HG03064 (cell line): Measurements from ENCODE around the gene SGTA.

Source experiments
- ATAC-seq: cut with Tn5 transposase; IDR thresholded peaks from one replicate; pipeline ENCODE4 v1.9.1; 2021; ENCODE audit warnings: low read depth; ENCODE audit not compliant: unreplicated experiment

The SGTA gene

DNA sequence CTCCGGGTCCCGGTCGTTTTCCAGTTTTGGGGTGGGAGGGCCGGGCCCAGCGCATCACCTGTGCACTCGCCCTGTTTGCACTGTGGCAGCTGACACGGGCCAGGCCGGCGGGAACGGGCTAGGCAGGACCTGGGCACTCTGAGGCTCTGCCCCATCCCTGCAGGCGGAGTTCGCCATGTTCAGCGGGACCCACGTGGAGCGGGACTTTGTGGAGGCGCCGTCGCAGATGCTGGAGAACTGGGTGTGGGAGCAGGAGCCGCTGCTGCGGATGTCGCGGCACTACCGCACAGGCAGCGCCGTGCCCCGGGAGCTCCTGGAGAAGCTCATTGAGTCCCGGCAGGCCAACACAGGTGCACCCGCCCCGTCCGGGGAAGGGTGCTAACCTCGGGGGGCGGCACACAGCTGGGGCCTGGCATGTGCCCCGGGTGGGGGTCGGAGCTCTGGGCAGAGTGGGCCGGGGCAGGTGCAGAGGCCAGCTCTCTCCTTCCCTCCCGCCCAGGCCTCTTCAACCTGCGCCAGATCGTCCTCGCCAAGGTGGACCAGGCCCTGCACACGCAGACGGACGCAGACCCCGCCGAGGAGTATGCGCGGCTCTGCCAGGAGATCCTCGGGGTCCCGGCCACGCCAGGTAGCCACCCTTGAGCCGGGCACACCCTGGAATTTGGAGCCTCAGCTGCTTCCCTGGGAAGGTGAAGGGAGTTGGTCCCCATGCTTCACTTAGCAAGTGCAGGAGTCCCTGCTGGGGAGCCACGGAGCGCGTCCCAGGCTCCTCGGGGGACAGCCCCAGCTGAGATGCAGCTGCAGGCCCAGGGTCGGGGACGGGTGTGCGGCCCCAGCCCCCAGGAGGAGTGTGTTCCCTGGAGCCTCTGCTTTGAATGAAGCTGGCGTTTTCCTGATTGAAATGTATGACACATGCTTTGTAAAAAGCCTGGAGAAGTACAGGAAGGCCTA lies 27.3 kb upstream of the SGTA start:
- no peak for ATAC-seq

- no peak for ATAC-seq
These were observed 26.5 kb upstream of the SGTA start for GRCh38 chr19:2809387-2810140.

- no peak for ATAC-seq
These were observed 25.3 kb upstream of the SGTA start for GRCh38 chr19:2808129-2808941.

DNA sequence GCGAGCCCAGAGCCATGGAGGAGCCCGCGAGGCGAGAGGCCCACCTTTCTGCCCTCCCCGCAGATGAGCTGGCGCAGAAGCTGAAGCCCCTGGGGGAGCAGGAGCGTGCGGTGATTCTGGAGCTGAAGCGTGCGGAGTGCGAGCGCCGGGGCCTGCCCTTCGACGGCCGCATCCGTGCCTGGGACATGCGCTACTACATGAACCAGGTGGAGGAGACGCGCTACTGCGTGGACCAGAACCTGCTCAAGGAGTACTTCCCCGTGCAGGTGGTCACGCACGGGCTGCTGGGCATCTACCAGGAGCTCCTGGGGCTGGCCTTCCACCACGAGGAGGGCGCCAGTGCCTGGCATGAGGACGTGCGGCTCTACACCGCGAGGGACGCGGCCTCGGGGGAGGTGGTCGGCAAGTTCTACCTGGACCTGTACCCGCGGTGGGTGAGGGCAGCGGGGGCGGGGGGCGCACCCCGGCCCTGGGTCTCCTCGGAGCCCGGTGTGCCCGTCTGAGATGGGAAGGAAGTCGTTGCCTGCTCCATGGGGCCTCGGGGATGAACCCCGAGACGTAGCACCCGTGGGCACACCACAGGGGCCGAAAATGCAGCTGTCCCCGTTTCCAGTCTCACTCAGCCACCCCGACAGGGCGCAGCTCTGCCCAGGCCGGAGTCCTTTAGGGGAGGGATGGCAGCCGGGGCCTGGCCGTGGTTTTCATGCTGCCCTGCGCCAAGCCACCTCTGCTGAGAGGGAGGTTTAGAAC lies 24.5 kb upstream of the SGTA start:
- no peak for ATAC-seq

- ATAC-seq, result no peak
These were observed 23.8 kb upstream of the SGTA start for GRCh38 chr19:2806736-2807378.

DNA sequence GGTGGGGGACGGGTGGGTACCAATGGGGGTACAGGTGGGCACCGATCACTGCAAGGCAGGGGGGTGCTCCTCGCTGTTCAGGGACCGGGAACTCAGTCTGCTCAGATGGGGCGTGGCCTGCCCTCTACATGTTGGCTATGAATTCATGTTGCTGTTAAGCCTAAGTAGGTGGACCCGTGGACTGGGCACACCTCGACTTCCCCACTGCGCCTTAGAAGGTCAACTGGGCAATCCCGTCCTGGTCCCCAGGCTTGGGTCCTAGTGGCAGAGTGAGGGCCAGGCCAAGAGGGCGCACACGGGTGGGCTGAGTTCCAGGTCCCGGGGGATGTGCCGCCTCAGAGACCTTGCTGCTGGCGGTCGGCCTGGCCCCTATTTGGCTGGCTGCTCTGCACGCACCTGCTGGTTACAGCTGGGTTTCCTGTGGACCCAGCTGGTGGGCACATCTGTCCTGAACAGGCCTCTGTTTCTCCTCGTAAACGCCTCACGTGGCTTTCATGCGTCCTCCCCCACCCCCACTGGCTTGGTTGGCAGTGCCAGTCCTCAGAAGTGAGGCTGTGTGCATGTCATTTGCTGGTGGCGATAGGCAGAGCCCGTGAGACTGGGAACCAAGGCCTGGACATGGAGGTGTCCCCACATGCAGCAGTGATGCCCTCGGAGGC lies 23.0 kb upstream of the SGTA start:
- ATAC-seq, result no peak

DNA sequence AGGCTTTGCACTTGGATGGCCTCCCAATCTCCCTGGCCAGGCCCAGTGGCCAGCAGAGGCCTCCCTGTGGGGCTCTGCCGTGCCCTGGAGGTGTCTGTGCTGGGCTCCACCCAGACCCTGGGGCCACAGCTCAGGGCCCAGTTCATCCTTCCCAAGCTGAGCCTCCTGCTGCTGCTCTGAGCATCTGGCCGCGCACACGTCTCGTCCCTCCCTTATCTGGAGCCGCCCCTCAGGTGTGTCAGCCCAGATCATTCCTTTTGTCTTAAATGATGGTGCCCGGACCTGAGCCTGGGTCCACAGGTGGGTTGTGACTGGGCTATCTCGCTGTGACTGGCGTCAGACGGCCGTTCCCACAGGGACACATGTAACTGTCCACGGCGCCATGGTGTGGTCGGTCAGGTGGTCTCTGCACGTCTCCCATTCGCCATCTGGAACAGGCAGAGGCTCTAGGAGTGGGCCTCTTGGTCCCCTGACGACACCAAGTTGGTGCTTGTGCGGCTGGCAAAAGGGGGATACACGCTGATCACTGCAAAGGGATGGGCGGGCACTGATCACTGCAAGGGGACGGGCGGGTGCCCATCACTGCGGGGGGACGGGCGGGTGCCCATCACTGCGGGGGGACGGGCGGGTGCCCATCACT lies 22.3 kb upstream of the SGTA start:
- no peak for ATAC-seq

- ATAC-seq, result no peak
These were observed 21.3 kb upstream of the SGTA start for GRCh38 chr19:2804156-2805004.

DNA sequence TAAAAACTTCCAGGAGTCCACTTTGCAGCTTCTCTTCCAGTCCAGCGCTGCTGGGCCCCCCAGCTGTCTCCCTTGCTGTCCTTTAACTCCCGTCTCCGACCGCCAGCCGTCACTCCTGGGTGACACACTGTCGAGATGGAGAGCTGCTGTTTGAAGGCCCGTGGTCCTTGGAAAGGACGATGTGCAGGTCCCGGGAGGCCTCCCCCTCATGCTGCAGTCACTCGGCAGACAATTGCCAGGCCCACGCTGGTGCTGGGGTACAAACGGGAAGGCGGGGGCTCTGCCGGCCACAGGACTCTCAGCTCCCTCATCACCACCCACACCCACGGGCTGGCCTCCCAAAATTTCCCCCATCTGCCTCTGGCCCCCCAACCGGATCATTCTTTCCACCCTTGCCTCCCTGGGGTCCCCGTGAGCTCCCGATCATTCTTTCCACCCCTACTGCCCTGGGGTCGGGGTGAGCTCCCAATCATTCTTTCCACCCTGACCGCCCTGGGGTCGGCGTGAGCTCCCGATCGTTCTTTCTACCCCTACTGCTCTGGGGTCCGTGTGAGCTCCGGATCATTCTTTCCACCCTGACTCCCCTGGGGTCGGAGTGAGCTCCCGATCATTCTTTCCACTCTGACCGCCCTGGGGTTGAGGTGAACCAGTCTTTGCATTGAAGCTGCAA lies 20.5 kb upstream of the SGTA start:
- no peak for ATAC-seq

DNA sequence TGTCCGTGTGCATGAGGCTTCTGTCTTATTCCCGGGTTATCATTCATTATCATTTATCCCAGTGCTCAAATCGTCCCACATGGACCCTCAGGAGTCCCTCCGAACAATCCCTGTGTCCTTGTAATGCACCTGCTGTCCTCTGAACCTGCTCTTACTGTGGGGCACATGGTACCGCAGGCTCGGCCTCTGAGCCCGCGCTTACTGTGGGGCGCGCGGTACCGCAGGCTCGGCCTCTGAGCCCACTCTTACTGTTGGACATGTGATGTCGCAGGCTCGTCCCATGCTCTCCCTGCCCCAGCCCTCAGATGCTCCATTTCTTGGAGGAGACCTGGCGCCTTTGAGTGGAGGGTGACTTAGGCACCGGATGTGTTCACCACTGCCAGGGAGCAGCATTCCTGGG lies 19.8 kb upstream of the SGTA start:
- no peak for ATAC-seq

DNA sequence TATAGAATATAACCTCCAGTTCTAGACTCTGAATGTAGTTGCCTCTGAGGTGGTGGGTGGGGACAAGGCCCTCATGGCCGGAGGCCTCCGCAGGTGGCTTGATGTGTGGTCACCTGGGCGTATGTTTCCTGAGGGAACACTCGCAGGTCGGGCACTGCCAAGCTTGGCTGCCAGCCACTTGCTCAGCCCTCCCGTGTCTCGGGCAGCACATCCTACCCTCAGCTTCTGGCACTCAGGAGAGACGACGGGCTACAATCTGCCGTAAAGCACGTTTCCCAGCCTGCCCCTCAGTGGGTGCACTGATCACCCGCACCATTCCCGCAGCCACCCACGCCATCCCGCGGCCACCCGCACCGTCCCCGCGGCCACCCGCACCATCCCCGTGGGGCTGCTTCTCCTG lies 17.4 kb upstream of the SGTA start:
- ATAC-seq, result no peak

DNA sequence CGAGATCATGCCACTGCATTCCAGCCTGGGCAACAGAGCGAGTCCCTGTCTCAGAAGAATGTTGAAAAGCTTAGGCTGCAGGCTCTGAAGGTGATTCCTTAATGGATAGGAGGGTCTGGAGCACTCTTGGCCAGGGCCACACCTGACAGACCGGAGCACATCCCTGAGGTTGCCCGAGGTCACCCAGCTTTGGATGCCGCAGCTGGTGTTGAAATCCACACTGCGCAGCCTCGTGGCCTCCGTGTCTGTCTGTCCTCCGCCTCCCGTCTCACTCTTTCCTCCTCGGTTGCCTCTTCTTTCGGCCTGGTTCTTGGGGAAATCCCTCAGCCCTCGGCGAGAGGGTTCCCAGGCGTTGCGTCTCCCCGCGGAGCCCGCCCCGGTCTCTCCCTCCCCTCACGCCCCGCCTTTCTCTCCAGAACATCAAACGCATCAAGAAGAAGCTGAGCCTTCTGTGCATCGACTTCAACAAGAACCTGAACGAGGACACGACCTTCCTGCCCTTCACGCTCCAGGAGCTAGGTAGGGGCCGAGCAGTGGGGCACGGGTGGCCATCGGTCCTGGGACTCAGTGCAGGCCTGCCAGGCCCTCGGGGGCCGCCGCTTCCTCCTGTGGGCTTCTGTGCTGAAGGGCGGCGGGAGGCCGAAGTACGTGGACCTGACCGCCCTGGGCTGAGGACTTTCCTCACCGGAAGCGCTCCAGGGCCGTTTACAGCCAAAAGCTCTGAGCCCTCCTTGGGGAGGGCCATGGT lies 16.4 kb upstream of the SGTA start:
- ATAC-seq, result no peak

DNA sequence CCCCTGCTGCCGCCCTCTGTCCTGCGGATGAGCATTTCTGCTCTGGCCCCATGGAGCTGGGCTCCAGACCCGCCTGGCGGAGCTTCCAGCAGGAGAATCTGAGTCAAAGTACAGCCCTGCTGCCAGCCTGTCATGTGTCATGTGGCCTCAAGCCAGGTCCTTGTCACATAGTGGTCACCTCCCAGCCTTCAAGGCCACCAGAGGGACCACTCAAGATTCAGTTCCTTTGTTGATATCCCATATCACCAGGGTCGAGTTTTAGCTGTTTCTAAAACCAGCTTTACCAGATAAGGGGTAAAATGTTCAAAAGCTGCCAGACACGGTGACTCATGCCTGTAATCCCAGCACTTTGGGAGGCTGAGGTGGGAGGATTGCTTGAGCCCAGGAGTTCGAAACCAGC lies 15.7 kb upstream of the SGTA start:
- no peak for ATAC-seq

DNA sequence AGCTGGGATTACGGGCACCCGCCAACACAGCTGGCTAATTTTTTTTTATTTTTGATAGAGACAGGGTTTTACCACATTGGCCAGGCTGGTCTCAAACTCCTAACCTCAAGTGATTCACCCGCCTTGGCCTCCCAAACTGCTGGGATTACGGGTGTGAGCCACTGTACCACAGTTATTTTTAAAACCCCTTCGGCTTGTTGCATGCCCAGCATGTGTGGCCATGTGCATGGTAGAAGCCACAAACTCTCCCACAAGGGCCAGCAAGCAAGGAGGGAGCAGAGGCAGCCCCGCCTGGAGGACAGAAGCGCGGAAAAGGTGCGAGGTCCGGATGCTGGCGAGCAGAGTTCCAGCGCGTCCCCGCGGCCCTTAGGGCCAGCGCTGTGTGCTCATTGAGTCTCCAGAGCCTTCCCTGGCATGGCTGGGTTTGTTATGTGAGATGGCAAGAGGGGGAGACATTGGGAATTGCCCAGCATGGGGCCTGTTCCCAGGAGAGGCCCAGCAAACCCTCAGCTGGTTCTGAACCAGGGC lies 15.1 kb upstream of the SGTA start:
- ATAC-seq, result no peak

DNA sequence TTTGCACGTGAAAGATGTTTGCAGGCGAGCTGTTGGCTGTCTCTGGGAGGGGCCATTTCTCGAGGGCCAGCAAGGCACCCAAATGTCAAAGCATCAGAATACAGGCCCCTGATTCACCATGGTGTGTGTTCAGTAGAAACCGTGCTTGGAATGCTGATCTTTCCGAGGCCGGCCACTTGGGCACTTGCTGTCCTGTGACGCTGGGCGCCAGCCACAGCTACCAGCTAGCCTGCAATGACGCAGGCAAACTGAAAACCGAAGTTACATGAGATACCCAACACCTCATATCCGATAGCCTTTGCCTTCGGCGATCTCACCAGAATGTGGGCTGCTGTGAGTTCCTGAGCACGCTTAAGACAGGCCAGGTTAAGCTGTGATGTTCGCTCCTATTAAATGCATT lies 14.2 kb upstream of the SGTA start:
- no peak for ATAC-seq

- no peak for ATAC-seq
These were observed 13.7 kb upstream of the SGTA start for GRCh38 chr19:2796659-2797266.
